ENCODE results near the gene PRRC2A. TPM values are rescaled to one million over a fixed set of nuclear protein-coding genes. Genes with fewer than 3 reads are reported as not detected.

Gene PRRC2A
- total and polyA plus RNA-seq, 3 experiments from 2014 or later, result 9.3 to 263 (median 251) TPM

DNA sequence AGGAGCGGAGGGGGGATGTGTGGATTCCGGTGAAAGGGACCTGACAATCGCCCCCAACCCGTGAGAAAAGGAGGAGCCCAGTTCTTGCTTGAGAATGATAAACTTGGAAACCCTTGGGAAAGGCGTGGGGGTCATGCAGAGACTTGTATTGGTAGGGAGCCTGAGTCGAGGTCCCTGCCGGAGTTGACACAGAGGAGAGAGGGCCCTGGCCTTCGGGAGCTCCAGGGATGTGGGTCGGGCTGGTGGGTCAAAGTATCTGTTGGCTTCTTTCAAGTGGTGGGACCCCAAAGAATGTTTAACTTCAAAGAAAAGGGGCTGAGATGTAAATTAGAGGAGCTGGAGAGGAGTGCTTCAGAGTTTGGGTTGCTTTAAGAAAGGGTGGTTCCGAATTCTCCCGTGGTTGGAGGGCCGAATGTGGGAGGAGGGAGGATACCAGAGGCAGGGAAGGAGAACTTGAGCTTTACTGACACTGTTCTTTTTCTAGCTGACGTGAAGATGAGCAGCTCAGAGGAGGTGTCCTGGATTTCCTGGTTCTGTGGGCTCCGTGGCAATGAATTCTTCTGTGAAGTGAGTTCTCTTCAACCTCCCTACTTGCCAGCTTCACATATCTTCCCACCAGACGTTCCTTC is 45.9 kb downstream of the PRRC2A start:
- no peaks in the 10 kb centered on the region for H3K9me3 Mint-ChIP-seq
- DNase-seq, result no peak
- H3K27ac Mint-ChIP-seq, result peak overlapping the region; percentile 91 to 100 (median 98)
- CTCF ChIA-PET, result no interaction called here
- POLR2A ChIA-PET, result interaction anchor here (0.9 to 3.1 kb wide), 3 partner anchors 14 to 90 kb away, joined by 3 to 13 read pairs (median 5); partner anchors contain the start of genes ABHD16A and BAG6
- peak overlapping the region; percentile 93 to 99 (median 94) for H3K4me3 Mint-ChIP-seq
- Histone ChIP-seq H3K36me3 (ENCODE audit: insufficient read depth, low read length) (peaks cover 48% of the 10 kb centered on the region), H3K9me3 (ENCODE audit: low read length) (no peaks in the 10 kb centered on the region), H3K4me3 (ENCODE audit: low read length) (peak overlapping the region; percentile 97), H3K27ac (ENCODE audit: low read depth, low read length) (peak overlapping the region; percentile 97), H3K4me1 (ENCODE audit: insufficient read depth, low read length) (peaks cover 41% of the 10 kb centered on the region), H3K27me3 (ENCODE audit: insufficient read depth, low read length, poor library complexity, severe bottlenecking) (no peaks in the 10 kb centered on the region)
- peaks cover 0 to 88% (median 8%) of the 10 kb centered on the region in 3 donors for H3K36me3 Mint-ChIP-seq
- H3K27me3 Mint-ChIP-seq, result no peaks in the 10 kb centered on the region
- H3K4me1 Mint-ChIP-seq, result peaks cover 49 to 67% (median 54%) of the 10 kb centered on the region in 3 donors

DNA sequence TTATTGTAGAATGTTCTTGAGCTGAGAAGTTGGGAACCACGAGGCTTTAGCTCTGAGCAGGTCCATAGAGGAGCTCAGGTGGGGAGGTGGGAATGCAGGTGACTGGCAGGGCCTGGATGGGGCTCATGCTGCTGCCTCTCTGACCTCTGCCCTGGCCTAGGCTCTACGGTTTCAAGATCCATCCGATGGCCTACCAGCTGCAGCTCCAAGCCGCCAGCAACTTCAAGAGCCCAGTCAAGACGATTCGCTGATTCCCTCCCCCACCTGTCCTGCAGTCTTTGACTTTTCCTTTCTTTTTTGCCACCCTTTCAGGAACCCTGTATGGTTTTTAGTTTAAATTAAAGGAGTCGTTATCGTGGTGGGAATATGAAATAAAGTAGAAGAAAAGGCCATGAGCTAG is 49.2 kb downstream of the PRRC2A start, which contains the start of gene LY6G5B:
TSS of gene LY6G5B (plus strand) at position 301 of the 400 bp plus-strand sequence. CDS start 975 bp downstream, outside the sequence.
- H3K27me3 ChIP-seq (ENCODE audit: insufficient read depth, low read length, poor library complexity, severe bottlenecking), result no peaks in the 10 kb centered on the region
- Mint-ChIP-seq H3K4me3 (peak within 1 kb of the TSS in 1 of 7 donors; percentile 73), H3K4me1 (peaks cover 23 to 37% (median 32%) of the 10 kb centered on the region in 3 donors), H3K36me3 (peaks cover 0 to 82% (median 11%) of the 10 kb centered on the region in 3 donors), H3K9me3 (no peaks in the 10 kb centered on the region), H3K27me3 (no peaks in the 10 kb centered on the region), H3K27ac (peak within 1 kb of the TSS in 3 of 8 donors; percentile 22 to 52 (median 36))
- CTCF ChIA-PET, result interaction anchor here (0.9 to 1.3 kb wide), 2 partner anchors 14 to 17 kb away, joined by 4 read pairs; partner anchors contain the start of gene BAG6
- POLR2A ChIA-PET, result interaction anchor here (0.5 to 1.1 kb wide), 3 partner anchors 77 to 194 kb away, joined by 3 to 4 read pairs (median 3); partner anchors contain the start of gene NCR3
- H3K4me3 ChIP-seq (ENCODE audit: low read length), result no peak within 1 kb of the TSS
- H3K27ac ChIP-seq (ENCODE audit: low read depth, low read length), result no peak within 1 kb of the TSS
- peaks cover 49% of the 10 kb centered on the region for H3K36me3 ChIP-seq (ENCODE audit: insufficient read depth, low read length)
- H3K4me1 ChIP-seq (ENCODE audit: insufficient read depth, low read length), result peaks cover 20% of the 10 kb centered on the region
- DNase-seq, result no peak
- H3K9me3 ChIP-seq (ENCODE audit: low read length), result no peaks in the 10 kb centered on the region

DNA sequence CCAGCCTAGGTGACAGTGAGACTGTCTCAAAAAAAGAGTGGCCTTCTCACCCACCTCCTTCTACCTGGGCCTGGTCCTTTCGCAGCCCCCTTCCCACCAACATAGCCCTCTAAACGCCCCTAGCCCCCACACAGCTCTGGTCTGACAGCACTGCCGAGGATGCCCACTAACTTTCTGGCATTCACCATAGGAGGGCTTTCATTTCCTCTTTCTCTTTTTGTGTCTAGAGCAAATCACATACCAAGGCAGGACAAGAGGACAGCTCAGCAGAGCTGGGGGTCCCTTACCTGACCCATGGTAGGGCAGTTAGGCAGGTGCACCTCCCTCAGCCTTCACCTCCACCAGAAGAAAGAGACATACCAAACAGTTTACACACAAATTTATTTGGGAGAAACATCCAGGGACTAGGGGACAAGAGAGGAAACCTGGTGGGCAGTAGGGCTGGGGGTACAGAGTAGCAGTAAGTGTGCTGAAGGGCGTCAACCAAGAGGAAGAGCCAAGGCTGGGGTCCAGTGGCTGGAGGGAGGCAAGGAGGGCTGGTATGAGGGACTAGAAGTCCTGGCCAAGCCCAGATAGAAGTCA is 55.9 kb downstream of the PRRC2A start:
- ChIA-PET CTCF (no interaction called here), POLR2A (no interaction called here)
- peaks cover 7% of the 10 kb centered on the region for H3K4me1 ChIP-seq (ENCODE audit: insufficient read depth, low read length)
- H3K27ac ChIP-seq (ENCODE audit: low read depth, low read length), result no peak overlapping the region
- peak overlapping the region in 1 of 7 donors; percentile 36 for H3K4me3 Mint-ChIP-seq
- H3K36me3 Mint-ChIP-seq, result peaks cover 0 to 22% (median 7%) of the 10 kb centered on the region in 3 donors
- H3K4me3 ChIP-seq (ENCODE audit: low read length), result no peak overlapping the region
- no peaks in the 10 kb centered on the region for H3K27me3 Mint-ChIP-seq
- DNase-seq, result no peak
- H3K9me3 ChIP-seq (ENCODE audit: low read length), result no peaks in the 10 kb centered on the region
- H3K4me1 Mint-ChIP-seq, result peaks cover 12 to 14% (median 14%) of the 10 kb centered on the region in 3 donors
- H3K36me3 ChIP-seq (ENCODE audit: insufficient read depth, low read length), result peaks cover 8% of the 10 kb centered on the region
- H3K9me3 Mint-ChIP-seq, result no peaks in the 10 kb centered on the region
- H3K27ac Mint-ChIP-seq, result peak overlapping the region in 4 of 8 donors; percentile 40 to 90 (median 61)
- no peaks in the 10 kb centered on the region for H3K27me3 ChIP-seq (ENCODE audit: insufficient read depth, low read length, poor library complexity, severe bottlenecking)

DNA sequence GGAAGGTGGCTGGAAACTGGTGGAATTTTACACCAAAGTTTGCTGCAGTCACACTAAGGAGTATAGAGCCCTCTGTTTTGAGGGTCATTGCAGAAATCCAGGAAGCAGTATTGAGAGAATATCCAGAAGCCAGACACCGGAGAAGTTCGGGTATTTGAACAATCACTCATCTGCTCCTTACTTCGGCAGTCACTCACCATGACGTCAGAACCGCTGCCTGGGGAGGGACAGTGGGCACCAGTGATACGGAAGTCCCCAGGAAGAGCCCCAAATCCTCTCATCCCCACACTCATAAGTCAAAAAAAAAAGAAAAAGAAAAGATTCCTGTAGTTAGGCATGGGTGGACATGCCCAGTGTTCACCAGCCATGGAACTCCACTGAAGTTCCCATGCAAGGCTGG is 56.4 kb downstream of the PRRC2A start:
- no peaks in the 10 kb centered on the region for H3K27me3 Mint-ChIP-seq
- peak overlapping the region in 3 of 8 donors; percentile 40 to 90 (median 55) for H3K27ac Mint-ChIP-seq
- peaks cover 0 to 17% (median 7%) of the 10 kb centered on the region in 3 donors for H3K36me3 Mint-ChIP-seq
- peaks cover 16 to 19% (median 16%) of the 10 kb centered on the region in 3 donors for H3K4me1 Mint-ChIP-seq
- no peak for DNase-seq
- Histone ChIP-seq H3K9me3 (ENCODE audit: low read length) (no peaks in the 10 kb centered on the region), H3K36me3 (ENCODE audit: insufficient read depth, low read length) (peaks cover 3% of the 10 kb centered on the region), H3K4me1 (ENCODE audit: insufficient read depth, low read length) (peaks cover 10% of the 10 kb centered on the region), H3K27ac (ENCODE audit: low read depth, low read length) (no peak overlapping the region), H3K4me3 (ENCODE audit: low read length) (no peak overlapping the region), H3K27me3 (ENCODE audit: insufficient read depth, low read length, poor library complexity, severe bottlenecking) (no peaks in the 10 kb centered on the region)
- peak overlapping the region in 1 of 7 donors; percentile 36 for H3K4me3 Mint-ChIP-seq
- H3K9me3 Mint-ChIP-seq, result no peaks in the 10 kb centered on the region
- ChIA-PET CTCF (interaction anchor here (2.0 kb wide), 1 partner anchor 153 kb away, joined by 6 read pairs; no protein-coding TSS in a partner anchor), POLR2A (no interaction called here)

DNA sequence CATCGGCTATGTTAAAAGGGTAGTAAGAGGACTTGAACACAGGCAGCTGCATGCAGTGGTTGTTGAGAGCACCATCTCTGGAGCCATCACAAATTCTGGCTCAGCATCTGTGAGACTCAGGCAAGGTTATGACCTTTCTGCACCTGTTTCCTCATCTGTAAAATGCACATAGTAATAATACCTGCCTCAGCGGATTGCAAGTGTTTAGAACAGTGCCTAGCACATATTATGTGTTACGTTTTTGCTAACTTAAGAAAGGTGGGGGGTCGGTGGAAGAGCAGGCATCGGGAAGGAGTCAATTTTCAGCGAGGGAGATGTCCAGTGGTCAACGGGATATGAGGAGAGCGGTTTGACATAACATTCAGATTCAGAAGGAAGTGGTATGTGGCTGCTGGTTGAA is 57.4 kb downstream of the PRRC2A start:
- Histone ChIP-seq H3K27me3 (ENCODE audit: insufficient read depth, low read length, poor library complexity, severe bottlenecking) (no peaks in the 10 kb centered on the region), H3K27ac (ENCODE audit: low read depth, low read length) (no peak overlapping the region), H3K4me3 (ENCODE audit: low read length) (no peak overlapping the region), H3K9me3 (ENCODE audit: low read length) (no peaks in the 10 kb centered on the region), H3K36me3 (ENCODE audit: insufficient read depth, low read length) (no peaks in the 10 kb centered on the region), H3K4me1 (ENCODE audit: insufficient read depth, low read length) (peaks cover 10% of the 10 kb centered on the region)
- Mint-ChIP-seq H3K9me3 (no peaks in the 10 kb centered on the region), H3K4me1 (peaks cover 16 to 21% (median 16%) of the 10 kb centered on the region in 3 donors), H3K36me3 (peaks cover 0 to 8% (median 6%) of the 10 kb centered on the region in 3 donors), H3K27me3 (no peaks in the 10 kb centered on the region), H3K4me3 (peak overlapping the region in 1 of 7 donors; percentile 70), H3K27ac (peak overlapping the region in 2 of 8 donors; percentile 28 to 69)
- DNase-seq, result no peak
- CTCF ChIA-PET, result interaction anchor here (2.0 kb wide), 1 partner anchor 152 kb away, joined by 6 read pairs; no protein-coding TSS in a partner anchor
- POLR2A ChIA-PET, result interaction anchor here (0.7 kb wide), 1 partner anchor 447 kb away, joined by 4 read pairs; no protein-coding TSS in a partner anchor

DNA sequence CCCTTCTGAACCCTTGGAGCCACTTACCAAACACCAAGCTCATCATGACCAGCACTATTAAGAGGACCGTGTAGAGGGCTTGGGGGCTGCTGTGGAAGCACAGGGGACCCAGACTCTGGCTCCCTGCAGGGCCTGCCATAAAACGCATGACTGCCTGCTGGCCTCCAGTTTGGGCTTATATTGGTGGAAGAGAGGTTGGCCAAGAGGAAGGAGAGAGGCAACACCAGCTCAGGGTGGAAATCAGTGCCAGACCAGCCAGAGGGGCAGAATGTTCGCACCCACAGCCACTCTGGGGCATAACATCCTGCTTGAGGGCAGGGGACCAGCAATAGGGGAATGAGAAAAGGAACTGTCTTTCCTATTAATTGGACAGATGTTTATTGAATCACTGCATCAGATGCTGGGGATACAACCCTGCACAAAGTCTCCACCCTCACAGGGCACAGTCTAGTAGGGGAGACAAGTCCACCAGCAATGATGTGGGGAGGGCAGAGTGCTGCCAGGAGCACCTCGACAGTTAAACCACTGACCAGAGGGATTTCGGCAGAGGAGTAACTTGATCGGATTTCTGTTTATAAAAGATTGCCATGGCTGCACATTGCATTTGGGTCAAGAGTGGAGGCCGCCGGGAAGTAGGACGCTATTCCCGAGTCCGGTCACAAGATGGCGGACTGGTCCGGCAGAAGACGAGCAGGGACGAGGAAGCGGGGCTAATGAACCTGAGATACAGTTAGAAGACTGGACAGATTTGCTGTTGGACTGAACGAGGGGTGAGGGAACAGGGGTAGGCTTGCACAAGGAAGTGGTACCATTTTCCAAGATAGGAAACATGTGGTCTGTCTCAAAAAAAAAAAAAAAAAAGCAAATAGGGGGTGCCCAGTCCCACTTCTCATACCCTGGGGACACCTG is 60.0 kb downstream of the PRRC2A start, which contains the start of gene LY6G5C:
TSS of gene LY6G5C (minus strand) at position 842 of the 909 bp plus-strand sequence. CDS start at position 148, 694 bp downstream.
- H3K27ac Mint-ChIP-seq, result peak within 1 kb of the TSS; percentile 32 to 93 (median 88)
- H3K36me3 Mint-ChIP-seq, result peaks cover 0 to 6% (median 4%) of the 10 kb centered on the region in 3 donors
- H3K9me3 Mint-ChIP-seq, result no peaks in the 10 kb centered on the region

DNA sequence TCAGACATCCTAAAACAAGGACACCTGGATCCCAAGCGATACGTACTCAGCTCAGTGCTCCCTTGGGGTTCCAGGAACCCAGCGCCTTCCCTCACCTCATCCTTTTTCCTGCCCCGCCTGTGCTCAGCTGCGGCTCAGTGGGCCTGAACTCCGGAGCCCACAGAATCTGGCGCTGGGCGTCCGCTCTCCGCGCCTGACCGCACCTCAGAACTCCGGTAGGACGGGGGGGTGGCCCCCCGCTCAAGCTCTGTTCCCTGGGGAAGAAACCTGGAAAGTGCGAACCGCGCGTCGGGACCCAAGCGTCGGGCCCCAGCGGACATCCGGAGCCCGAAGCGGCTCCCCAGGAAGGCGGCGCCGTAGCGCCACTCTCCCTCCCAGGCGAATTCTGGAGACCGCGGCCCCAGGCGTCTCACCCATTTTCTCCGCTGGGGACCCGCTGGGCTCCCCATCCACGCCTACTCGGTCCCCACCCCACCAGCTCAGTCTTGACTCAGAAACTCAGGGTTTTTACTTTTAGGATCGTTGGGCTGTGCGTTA is 60.7 kb downstream of the PRRC2A start:
- peak overlapping the region; percentile 32 to 92 (median 81) for H3K27ac Mint-ChIP-seq

More for the DNA sequence above, 60.0 kb downstream of the PRRC2A start, which contains the start of gene LY6G5C:
- Histone ChIP-seq H3K27me3 (ENCODE audit: insufficient read depth, low read length, poor library complexity, severe bottlenecking) (no peaks in the 10 kb centered on the region), H3K27ac (ENCODE audit: low read depth, low read length) (peak within 1 kb of the TSS; percentile 28), H3K4me1 (ENCODE audit: insufficient read depth, low read length) (peaks cover 10% of the 10 kb centered on the region), H3K36me3 (ENCODE audit: insufficient read depth, low read length) (no peaks in the 10 kb centered on the region), H3K9me3 (ENCODE audit: low read length) (no peaks in the 10 kb centered on the region), H3K4me3 (ENCODE audit: low read length) (peak within 1 kb of the TSS; percentile 66)
- Mint-ChIP-seq H3K4me1 (peaks cover 16 to 21% (median 16%) of the 10 kb centered on the region in 3 donors), H3K4me3 (peak within 1 kb of the TSS; percentile 80 to 97 (median 87)), H3K27me3 (no peaks in the 10 kb centered on the region)
- POLR2A ChIA-PET, result interaction anchor here (0.8 to 1.2 kb wide), 2 partner anchors 149 to 151 kb away, joined by 3 read pairs; no protein-coding TSS in a partner anchor
- peak; percentile 33 to 72 (median 45) for DNase-seq
- CTCF ChIA-PET, result interaction anchor here (0.7 to 1.9 kb wide), 8 partner anchors 19 to 367 kb away, joined by 3 to 12 read pairs (median 4); partner anchors contain the start of gene ABHD16A

More for the DNA sequence above, 60.7 kb downstream of the PRRC2A start:
- H3K9me3 ChIP-seq (ENCODE audit: low read length), result no peaks in the 10 kb centered on the region
- H3K27me3 Mint-ChIP-seq, result no peaks in the 10 kb centered on the region
- peaks cover 4% of the 10 kb centered on the region for H3K36me3 ChIP-seq (ENCODE audit: insufficient read depth, low read length)
- H3K36me3 Mint-ChIP-seq, result peaks cover 0 to 12% (median 6%) of the 10 kb centered on the region in 3 donors
- H3K27me3 ChIP-seq (ENCODE audit: insufficient read depth, low read length, poor library complexity, severe bottlenecking), result no peaks in the 10 kb centered on the region
- H3K4me3 ChIP-seq (ENCODE audit: low read length), result peak overlapping the region; percentile 66
- H3K4me1 ChIP-seq (ENCODE audit: insufficient read depth, low read length), result peaks cover 10% of the 10 kb centered on the region
- peak overlapping the region; percentile 80 to 97 (median 87) for H3K4me3 Mint-ChIP-seq
- H3K4me1 Mint-ChIP-seq, result peaks cover 16 to 21% (median 16%) of the 10 kb centered on the region in 3 donors
- no peaks in the 10 kb centered on the region for H3K9me3 Mint-ChIP-seq
- peak overlapping the region; percentile 28 for H3K27ac ChIP-seq (ENCODE audit: low read depth, low read length)
- DNase-seq, result peak in 4 of 5 donors; percentile 19 to 37 (median 22)
- CTCF ChIA-PET, result interaction anchor here (0.7 to 1.9 kb wide), 7 partner anchors 18 to 366 kb away, joined by 3 to 12 read pairs (median 3); partner anchors contain the start of gene ABHD16A
- POLR2A ChIA-PET, result interaction anchor here (0.8 to 1.2 kb wide), 2 partner anchors 148 to 150 kb away, joined by 3 read pairs; no protein-coding TSS in a partner anchor

Measured in CD8-positive, alpha-beta memory T cell (primary cell).